CD4-positive, alpha-beta memory T cell (primary cell): ENCODE results near the gene CTNNB1. TPM values are rescaled to one million over a fixed set of nuclear protein-coding genes. Genes with fewer than 3 reads are reported as not detected.

Experiments used
- CTCF ChIA-PET: fragments of 350-600 bp; sonication (Branson Sonifier 250); formaldehyde crosslinking; loops from one replicate; lab custom pipeline; 2021; ENCODE audit warnings: inconsistent platforms; ENCODE audit not compliant: partially characterized antibody; lab: Charles Lee
- POLR2A ChIA-PET: fragments of 350-600 bp; sonication (Branson Sonifier 250); formaldehyde crosslinking; loops from one replicate; lab custom pipeline; 2021; ENCODE audit not compliant: partially characterized antibody; lab: Charles Lee
- DNase-seq, 5 donors: peaks; one replicate each; pipeline versions ENCODE4 v3.0.0 to v3.0.0-alpha.2; 2020 to 2022; ENCODE audit warnings: mixed read lengths in 1 of 5
- H3K27ac ChIP-seq: one replicate; pipeline ENCODE4 v1.7.0; 2013; ENCODE audit warnings: low read depth, low read length
- H3K27me3 ChIP-seq: 2 replicates; pipeline ENCODE4 v1.7.0; 2013; ENCODE audit warnings: mild to moderate bottlenecking, low read length, moderate library complexity; ENCODE audit not compliant: insufficient read depth
- H3K36me3 ChIP-seq: 2 replicates; pipeline ENCODE4 v1.7.0; 2013; ENCODE audit warnings: mild to moderate bottlenecking, low read length, moderate library complexity; ENCODE audit not compliant: insufficient read depth
- H3K4me1 ChIP-seq: 2 replicates; pipeline ENCODE4 v1.7.0; 2013; ENCODE audit warnings: mild to moderate bottlenecking, low read length, moderate library complexity; ENCODE audit not compliant: insufficient read depth
- H3K4me3 ChIP-seq, 2 donors: one replicate each; pipeline ENCODE4 v1.7.0; 2013; ENCODE audit warnings: low read length in 2 of 2, mild to moderate bottlenecking in 1 of 2
- H3K9me3 ChIP-seq, 2 donors: one replicate each; pipeline ENCODE4 v1.7.0; 2013; ENCODE audit warnings: low read length in 2 of 2, control low read depth in 1 of 2; ENCODE audit not compliant: control insufficient read depth in 1 of 2
- H3K27ac Mint-ChIP-seq, 7 donors: one replicate each; pipeline ENCODE4 v1.8.0; 2020 to 2021; ENCODE audit warnings: mixed read lengths in 7 of 7, mild to moderate bottlenecking in 6 of 7, inconsistent platforms in 3 of 7, moderate library complexity in 3 of 7
- H3K27me3 Mint-ChIP-seq, 2 donors: one replicate each; pipeline ENCODE4 v1.8.0; 2020 to 2021; ENCODE audit warnings: mixed read lengths in 2 of 2
- H3K36me3 Mint-ChIP-seq, 2 donors: one replicate each; pipeline ENCODE4 v1.8.0; 2020 to 2021; ENCODE audit warnings: mixed read lengths in 2 of 2, inconsistent platforms in 1 of 2, mild to moderate bottlenecking in 1 of 2
- H3K4me1 Mint-ChIP-seq, 4 donors: one replicate each; pipeline ENCODE4 v1.8.0; 2020 to 2021; ENCODE audit warnings: mixed read lengths in 4 of 4, mild to moderate bottlenecking in 1 of 4
- H3K4me3 Mint-ChIP-seq, 8 donors: one replicate each; pipeline ENCODE4 v1.8.0; 2020 to 2021; ENCODE audit warnings: mixed read lengths in 8 of 8, mild to moderate bottlenecking in 7 of 8, moderate library complexity in 6 of 8, inconsistent platforms in 3 of 8
- H3K9me3 Mint-ChIP-seq, 8 donors: one replicate each; pipeline ENCODE4 v1.8.0; 2020 to 2021; ENCODE audit warnings: mixed read lengths in 8 of 8, mild to moderate bottlenecking in 5 of 8, inconsistent platforms in 3 of 8, moderate library complexity in 1 of 8
- intact Hi-C: fragments of 100-400 bp; cut with micrococcal nuclease; formaldehyde crosslinking; loops from one replicate; pipeline ENCODE4 v1.15.1; 2023
- polyA plus RNA-seq, 2 donors: library from polyadenylated mRNA; unstranded; fragments of 300-500 nt; fragmentation: Illumina TruSeq; gene quantifications; one replicate each; pipeline ENCODE4 v1.2.3, GENCODE V29; 2021
- total RNA-seq, 2 experiments: library from RNA; stranded (reverse); gene quantifications; one replicate each; pipeline ENCODE4 v1.2.3, GENCODE V29; 2021

CTNNB1 gene
- total and polyA plus RNA-seq, 4 experiments from 2014 or later, result 65.8 to 176 (median 121) TPM

DNA sequence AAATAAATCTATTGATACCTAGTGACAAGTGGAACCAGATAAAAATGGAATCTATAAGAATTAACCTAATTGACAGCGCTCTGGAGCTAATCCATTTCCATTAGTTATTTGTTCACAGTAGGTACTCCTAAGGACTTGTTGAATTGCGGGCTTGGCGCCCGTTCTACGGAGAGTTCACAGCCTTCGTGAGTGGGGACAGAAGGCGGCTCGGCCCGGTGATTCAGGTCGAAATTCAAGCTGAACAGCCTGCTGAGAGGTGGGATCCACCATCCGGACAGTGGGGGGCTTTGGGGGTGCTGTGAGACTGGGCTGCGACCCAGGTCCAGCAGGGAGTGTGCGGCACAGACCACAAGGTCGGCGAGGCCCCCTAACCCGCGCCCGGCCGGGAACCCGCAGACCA lies 779 bp upstream of the CTNNB1 start:
- no peaks in the 10 kb centered on the region for H3K27me3 ChIP-seq
- H3K9me3 Mint-ChIP-seq, result no peaks in the 10 kb centered on the region
- peaks cover 24 to 36% (median 30%) of the 10 kb centered on the region in 4 donors for H3K4me1 Mint-ChIP-seq
- peak overlapping the region; percentile 80 to 95 (median 87) for H3K27ac Mint-ChIP-seq
- intact Hi-C loops, result loop anchor here (2.0 kb wide), 1 partner anchor 746 kb away; no protein-coding TSS in a partner anchor
- peaks cover 34% of the 10 kb centered on the region for H3K4me1 ChIP-seq
- ChIA-PET CTCF (interaction anchor here (1.1 to 2.0 kb wide), 3 partner anchors 9 to 59 kb away, joined by 3 to 4 read pairs (median 4); no protein-coding TSS in a partner anchor), POLR2A (interaction anchor here (1.0 to 4.3 kb wide), 21 partner anchors 9 to 1815 kb away, joined by 3 to 77 read pairs (median 6); partner anchors contain the start of genes RPL14 and ZNF621)
- peak in 2 of 5 donors; percentile 19 to 47 for DNase-seq
- H3K36me3 ChIP-seq, result no peaks in the 10 kb centered on the region
- H3K27ac ChIP-seq, result peak overlapping the region; percentile 96
- no peaks in the 10 kb centered on the region for H3K9me3 ChIP-seq
- H3K36me3 Mint-ChIP-seq, result peaks cover 0 to 12% of the 10 kb centered on the region in 2 donors
- H3K4me3 ChIP-seq, result peak overlapping the region in 1 of 2 donors; percentile 83
- H3K4me3 Mint-ChIP-seq, result peak overlapping the region; percentile 88 to 92 (median 91)
- H3K27me3 Mint-ChIP-seq, result peaks cover 1 to 2% of the 10 kb centered on the region in 2 donors

DNA sequence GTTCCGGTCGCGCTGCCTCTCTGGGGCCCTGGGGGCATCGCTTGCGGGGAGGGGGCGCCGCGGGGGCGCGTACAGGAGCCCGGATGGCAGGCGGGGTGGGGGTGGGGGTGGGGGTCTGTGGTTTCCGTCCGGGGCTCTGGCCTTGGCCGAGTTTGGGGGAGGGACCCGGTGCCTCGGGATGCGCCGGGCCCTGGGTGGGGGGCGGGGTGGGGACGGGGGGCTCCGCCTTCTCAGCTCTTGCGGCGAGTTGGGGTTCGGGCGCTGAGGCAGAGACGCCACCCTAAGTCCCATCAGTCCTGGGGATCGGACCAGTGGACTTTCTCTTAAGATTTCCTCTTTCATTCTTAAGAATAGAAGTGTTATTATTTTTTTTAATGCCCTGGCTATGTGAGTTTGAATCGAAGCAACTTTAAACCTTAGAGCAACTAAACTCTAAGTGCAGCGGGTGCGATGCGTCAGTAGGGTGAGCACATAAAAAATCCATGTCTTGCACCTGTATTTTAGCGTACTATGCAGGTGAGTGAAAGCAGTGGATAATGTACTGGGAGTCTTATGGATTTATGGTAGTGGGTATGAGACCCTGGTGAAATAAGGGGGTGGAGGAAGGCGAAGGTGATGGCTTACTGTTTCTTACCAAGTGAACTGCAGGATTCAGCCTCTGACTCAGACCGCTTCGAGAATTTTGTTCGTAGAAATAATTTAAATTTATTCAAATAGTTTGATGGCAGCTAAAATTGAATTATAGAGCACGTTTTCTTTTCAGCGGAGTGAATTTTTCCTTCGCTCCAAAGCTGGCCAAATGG lies 762 bp downstream of the CTNNB1 start:
- intact Hi-C loops, result loop anchor here (1.0 to 10.0 kb wide), 9 partner anchors 9 to 891 kb away; partner anchors contain the start of genes EIF1B and ULK4
- Mint-ChIP-seq H3K4me3 (peak overlapping the region; percentile 91 to 99 (median 96)), H3K36me3 (peaks cover 0 to 12% of the 10 kb centered on the region in 2 donors), H3K9me3 (no peaks in the 10 kb centered on the region), H3K27me3 (peaks cover 0 to 1% of the 10 kb centered on the region in 2 donors), H3K27ac (peak overlapping the region; percentile 81 to 96 (median 91)), H3K4me1 (peaks cover 36 to 51% (median 44%) of the 10 kb centered on the region in 4 donors)
- Histone ChIP-seq H3K4me1 (peaks cover 49% of the 10 kb centered on the region), H3K27ac (peak overlapping the region; percentile 96), H3K9me3 (no peaks in the 10 kb centered on the region), H3K4me3 (peak overlapping the region; percentile 83 to 89), H3K27me3 (no peaks in the 10 kb centered on the region), H3K36me3 (no peaks in the 10 kb centered on the region)
- peak in 3 of 5 donors; percentile 18 to 38 (median 37) for DNase-seq
- ChIA-PET CTCF (interaction anchor here (1.0 to 2.0 kb wide), 3 partner anchors 8 to 61 kb away, joined by 3 to 4 read pairs (median 4); no protein-coding TSS in a partner anchor), POLR2A (interaction anchor here (0.8 to 4.3 kb wide), 34 partner anchors 8 to 1793 kb away, joined by 3 to 77 read pairs (median 5); partner anchors contain the start of genes EIF1B, RPL14, RPSA and ULK4)

DNA sequence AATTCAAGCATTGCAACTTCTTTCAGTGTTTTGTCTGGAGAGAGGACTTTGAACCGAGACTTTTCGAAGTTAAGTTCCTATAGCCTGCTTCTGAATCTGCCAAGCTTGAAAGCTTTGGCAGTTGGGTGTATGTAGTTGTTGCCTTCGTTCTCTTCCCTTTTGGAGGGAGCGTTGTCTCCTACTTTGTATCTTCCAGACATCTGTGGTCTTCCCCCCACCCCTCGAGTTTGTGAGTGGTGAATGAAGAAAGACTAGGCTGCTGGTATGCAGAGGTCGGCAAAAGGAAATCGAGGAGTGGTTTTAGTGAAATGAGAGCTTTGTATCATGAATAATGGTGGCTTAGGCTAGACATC lies 1.3 kb downstream of the CTNNB1 start:
- POLR2A ChIA-PET, result interaction anchor here (1.0 to 4.3 kb wide), 7 partner anchors 11 to 83 kb away, joined by 3 to 77 read pairs (median 4); no protein-coding TSS in a partner anchor
- Histone ChIP-seq H3K4me3 (peak overlapping the region; percentile 83 to 89), H3K36me3 (no peaks in the 10 kb centered on the region), H3K9me3 (no peaks in the 10 kb centered on the region), H3K27me3 (no peaks in the 10 kb centered on the region), H3K4me1 (peaks cover 55% of the 10 kb centered on the region), H3K27ac (peak overlapping the region; percentile 96)
- H3K4me1 Mint-ChIP-seq, result peaks cover 40 to 56% (median 49%) of the 10 kb centered on the region in 4 donors
- peak; percentile 18 to 69 (median 33) for DNase-seq
- H3K27ac Mint-ChIP-seq, result peak overlapping the region; percentile 81 to 96 (median 88)
- H3K36me3 Mint-ChIP-seq, result peaks cover 0 to 12% of the 10 kb centered on the region in 2 donors
- H3K27me3 Mint-ChIP-seq, result peaks cover 0 to 1% of the 10 kb centered on the region in 2 donors
- intact Hi-C loops, result loop anchor here (1.0 to 10.0 kb wide), 4 partner anchors 9 to 156 kb away; no protein-coding TSS in a partner anchor
- no peaks in the 10 kb centered on the region for H3K9me3 Mint-ChIP-seq
- CTCF ChIA-PET, result no interaction called here
- H3K4me3 Mint-ChIP-seq, result peak overlapping the region; percentile 91 to 99 (median 96)

DNA sequence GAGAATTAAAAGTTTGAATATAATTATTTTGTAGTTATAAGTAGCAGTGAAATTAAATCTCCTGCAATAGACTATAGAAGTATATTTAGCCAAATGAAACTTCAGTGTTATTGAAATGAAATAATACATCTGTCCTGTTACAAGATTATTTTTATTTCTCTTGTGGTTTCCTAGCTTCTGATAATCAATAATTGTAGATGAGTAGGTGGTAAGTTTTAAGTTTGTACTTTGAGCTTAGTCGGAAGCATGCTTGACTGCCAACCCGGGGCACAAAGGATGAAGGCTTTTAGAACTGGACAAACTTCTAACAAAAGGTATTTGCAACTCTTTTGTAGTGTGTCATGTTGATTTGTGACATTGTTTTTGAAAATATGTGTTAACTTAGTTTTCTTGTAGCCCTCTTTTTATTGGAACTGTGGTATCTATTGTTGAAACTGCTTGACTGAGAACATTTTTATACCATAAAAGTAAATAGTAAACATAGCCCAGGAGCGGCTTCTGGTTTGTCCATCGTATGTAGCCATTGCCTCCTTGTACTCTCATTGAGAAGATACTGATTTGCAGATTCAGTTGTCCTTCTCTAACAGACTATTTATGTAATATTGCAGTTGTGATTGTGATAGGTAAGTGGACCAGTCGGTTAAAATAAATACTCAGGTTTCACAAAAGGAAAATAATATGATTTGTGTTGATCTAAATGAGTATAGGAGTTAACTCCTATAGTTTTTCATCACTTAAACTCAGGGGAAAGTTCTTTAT lies 2.9 kb downstream of the CTNNB1 start:
- intact Hi-C loops, result loop anchor here (5.0 to 10.0 kb wide), 2 partner anchors 35 to 157 kb away; no protein-coding TSS in a partner anchor
- Mint-ChIP-seq H3K4me1 (peaks cover 54 to 72% (median 63%) of the 10 kb centered on the region in 4 donors), H3K27ac (peak overlapping the region in 4 of 7 donors; percentile 23 to 81 (median 67)), H3K4me3 (peak overlapping the region; percentile 57 to 99 (median 96)), H3K9me3 (no peaks in the 10 kb centered on the region), H3K27me3 (peaks cover 0 to 1% of the 10 kb centered on the region in 2 donors), H3K36me3 (peaks cover 0 to 12% of the 10 kb centered on the region in 2 donors)
- POLR2A ChIA-PET, result interaction anchor here (0.6 to 4.3 kb wide), 3 partner anchors 9 to 1435 kb away, joined by 3 to 62 read pairs (median 3); no protein-coding TSS in a partner anchor
- Histone ChIP-seq H3K9me3 (no peaks in the 10 kb centered on the region), H3K27ac (no peak overlapping the region), H3K4me1 (peaks cover 71% of the 10 kb centered on the region), H3K4me3 (peak overlapping the region in 1 of 2 donors; percentile 16), H3K27me3 (no peaks in the 10 kb centered on the region), H3K36me3 (no peaks in the 10 kb centered on the region)
- CTCF ChIA-PET, result interaction anchor here (1.1 to 1.5 kb wide), 4 partner anchors 11 to 102 kb away, joined by 3 to 8 read pairs (median 5); no protein-coding TSS in a partner anchor
- no peak for DNase-seq

DNA sequence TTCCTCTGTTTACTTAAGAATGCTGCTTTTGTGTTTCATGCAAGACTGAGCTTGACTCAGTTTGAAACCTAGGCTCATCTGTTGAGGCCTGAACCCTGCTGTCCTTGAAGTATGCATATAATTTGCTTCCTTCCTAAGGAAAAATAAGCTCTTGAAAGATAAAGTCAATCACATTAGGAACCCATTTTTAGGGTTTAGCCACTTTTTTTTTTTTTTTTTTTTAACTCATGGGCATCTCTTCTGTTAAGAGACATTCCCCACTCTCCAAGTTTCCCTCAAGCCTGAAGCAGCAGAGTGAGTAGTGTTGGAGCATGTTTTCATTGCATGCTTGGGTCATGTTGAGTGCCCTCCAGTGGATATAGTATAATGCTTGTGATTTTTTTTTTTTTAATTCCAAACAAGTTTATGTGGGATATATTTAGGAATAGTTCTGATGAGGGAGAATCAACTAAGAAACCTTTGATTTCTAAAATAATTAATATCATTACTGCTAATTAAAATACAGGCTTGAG lies 3.6 kb downstream of the CTNNB1 start:
- Histone ChIP-seq H3K9me3 (no peaks in the 10 kb centered on the region), H3K4me1 (peaks cover 78% of the 10 kb centered on the region), H3K27ac (no peak overlapping the region), H3K4me3 (no peak overlapping the region), H3K27me3 (no peaks in the 10 kb centered on the region), H3K36me3 (no peaks in the 10 kb centered on the region)
- ChIA-PET POLR2A (interaction anchor here (0.6 to 0.7 kb wide), 3 partner anchors 323 to 1434 kb away, joined by 3 read pairs; no protein-coding TSS in a partner anchor), CTCF (interaction anchor here (1.1 to 1.5 kb wide), 4 partner anchors 10 to 102 kb away, joined by 3 to 8 read pairs (median 5); no protein-coding TSS in a partner anchor)
- no peak for DNase-seq
- Mint-ChIP-seq H3K27ac (peak overlapping the region in 4 of 7 donors; percentile 31 to 81 (median 37)), H3K27me3 (peaks cover 0 to 1% of the 10 kb centered on the region in 2 donors), H3K9me3 (no peaks in the 10 kb centered on the region), H3K36me3 (peaks cover 0 to 12% of the 10 kb centered on the region in 2 donors), H3K4me1 (peaks cover 60 to 78% (median 70%) of the 10 kb centered on the region in 4 donors), H3K4me3 (peak overlapping the region; percentile 55 to 99 (median 96))
- intact Hi-C loops, result loop anchor here (5.0 to 10.0 kb wide), 2 partner anchors 34 to 158 kb away; no protein-coding TSS in a partner anchor

DNA sequence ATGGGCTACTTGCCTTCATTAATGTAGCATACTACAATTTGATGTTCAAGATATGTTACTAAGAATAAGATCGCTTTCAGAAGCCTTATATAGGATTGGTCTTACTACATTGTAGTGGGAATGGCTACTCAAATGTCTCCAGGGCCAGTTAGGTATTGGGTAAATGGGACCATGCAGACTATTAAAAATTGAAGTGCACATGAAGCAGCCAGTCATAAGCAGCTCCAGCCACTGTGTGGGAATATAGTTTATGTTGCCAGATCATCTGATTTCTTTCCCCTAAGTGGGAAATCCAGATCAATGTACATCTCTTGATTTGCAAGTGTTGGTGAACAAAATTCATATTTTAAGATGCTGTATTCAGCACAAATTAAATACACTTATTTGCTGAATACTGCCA lies 5.1 kb downstream of the CTNNB1 start:
- Histone ChIP-seq H3K4me3 (no peak overlapping the region), H3K36me3 (no peaks in the 10 kb centered on the region), H3K9me3 (no peaks in the 10 kb centered on the region), H3K27me3 (no peaks in the 10 kb centered on the region), H3K4me1 (peaks cover 86% of the 10 kb centered on the region), H3K27ac (no peak overlapping the region)
- CTCF ChIA-PET, result no interaction called here
- POLR2A ChIA-PET, result interaction anchor here (1.6 kb wide), 1 partner anchor 9 kb away, joined by 3 read pairs; no protein-coding TSS in a partner anchor
- no peaks in the 10 kb centered on the region for H3K9me3 Mint-ChIP-seq
- H3K36me3 Mint-ChIP-seq, result peaks cover 2 to 13% of the 10 kb centered on the region in 2 donors
- no peaks in the 10 kb centered on the region for H3K27me3 Mint-ChIP-seq
- peaks cover 72 to 93% (median 83%) of the 10 kb centered on the region in 4 donors for H3K4me1 Mint-ChIP-seq
- peak overlapping the region in 6 of 8 donors; percentile 3 to 55 (median 40) for H3K4me3 Mint-ChIP-seq
- intact Hi-C loops, result loop anchor here (5.0 to 10.0 kb wide), 2 partner anchors 33 to 160 kb away; no protein-coding TSS in a partner anchor
- DNase-seq, result no peak
- peak overlapping the region in 2 of 7 donors; percentile 3 to 8 for H3K27ac Mint-ChIP-seq
